Neural cell (in vitro differentiated cells): ENCODE measurements around the gene DHCR24. TPM values are rescaled to one million over a fixed set of nuclear protein-coding genes. Genes with fewer than 3 reads are reported as not detected.

Source experiments
- H2AFZ ChIP-seq: fragments of 200-600, 300-800 bp; sonication (generic), shearing (Covaris generic); 2 replicates; pipeline ENCODE4 v1.6.0; 2014; ENCODE audit warnings: low read depth, mild to moderate bottlenecking, antibody characterized with exemption, low read length, moderate library complexity
- H3F3A ChIP-seq: fragments of 200-600 bp; shearing (Covaris generic); 2 replicates; pipeline ENCODE4 v1.6.1; 2016; ENCODE audit warnings: mild to moderate bottlenecking, moderate library complexity, mixed read lengths, antibody characterized with exemption, low read length; ENCODE audit not compliant: insufficient read depth, poor library complexity, severe bottlenecking
- H3K27ac ChIP-seq: fragments of 200-600, 300-800 bp; sonication (generic), shearing (Covaris generic); 2 replicates; pipeline ENCODE4 v1.5.1; 2014; ENCODE audit warnings: mild to moderate bottlenecking, low read length, moderate library complexity
- H3K27me3 ChIP-seq: fragments of 300-800, 200-600 bp; sonication (generic), shearing (Covaris generic); 2 replicates; pipeline ENCODE4 v1.6.0; 2014; ENCODE audit warnings: mild to moderate bottlenecking, low read depth, low read length, moderate library complexity; ENCODE audit not compliant: insufficient read depth
- H3K36me3 ChIP-seq: fragments of 300-800, 200-600 bp; sonication (generic), shearing (Covaris generic); 2 replicates; pipeline ENCODE4 v1.5.1; 2014; ENCODE audit warnings: mild to moderate bottlenecking, antibody characterized with exemption, low read length, moderate library complexity; ENCODE audit not compliant: insufficient read depth
- H3K4me2 ChIP-seq: fragments of 300-800, 200-600 bp; sonication (generic), shearing (Covaris generic); 2 replicates; pipeline ENCODE4 v1.6.0; 2014; ENCODE audit warnings: mild to moderate bottlenecking, low read length
- H3K4me3 ChIP-seq: fragments of 300-800, 200-600 bp; sonication (generic), shearing (Covaris generic); 2 replicates; pipeline ENCODE4 v1.5.1; 2014; ENCODE audit warnings: mild to moderate bottlenecking, low read length, moderate library complexity
- H3K79me2 ChIP-seq: fragments of 200-600 bp; shearing (Covaris generic); replicated peaks from 2 replicates; pipeline ENCODE4 v1.6.0; 2014; ENCODE audit warnings: mild to moderate bottlenecking, low read length, moderate library complexity; ENCODE audit not compliant: insufficient read depth
- H3K9ac ChIP-seq: fragments of 300-800, 200-600 bp; sonication (generic), shearing (Covaris generic); 2 replicates; pipeline ENCODE4 v1.6.1; 2016; ENCODE audit warnings: mild to moderate bottlenecking, low read length, mixed read lengths
- H3K9me2 ChIP-seq: fragments of 200-600 bp; shearing (Covaris generic); 2 replicates; pipeline ENCODE4 v1.6.1; 2016; ENCODE audit warnings: mild to moderate bottlenecking, low read length, mixed read lengths; ENCODE audit not compliant: insufficient read depth
- H3K9me3 ChIP-seq: fragments of 200-600, 300-800 bp; sonication (generic), shearing (Covaris generic); 2 replicates; pipeline ENCODE4 v1.6.1; 2016; ENCODE audit warnings: mild to moderate bottlenecking, mixed run types, low read length, moderate library complexity, mixed read lengths
- H4K20me1 ChIP-seq: fragments of 200-600 bp; shearing (Covaris generic); 2 replicates; pipeline ENCODE4 v1.6.1; 2016; ENCODE audit warnings: mild to moderate bottlenecking, mixed run types; ENCODE audit not compliant: insufficient read depth
- EP300 ChIP-seq: fragments of 450-650 bp; conservative IDR thresholded peaks from 2 replicates; pipeline ENCODE4 v1.6.1; 2014; ENCODE audit warnings: antibody characterized with exemption, mild to moderate bottlenecking, moderate library complexity; ENCODE audit not compliant: poor library complexity, severe bottlenecking
- EZH2 ChIP-seq: fragments of 200-600, 300-800 bp; shearing (Covaris generic), sonication (generic); IDR thresholded peaks from 2 replicates; pipeline ENCODE4 v1.6.1; 2014; ENCODE audit warnings: antibody characterized with exemption, low read length, borderline replicate concordance, mild to moderate bottlenecking; ENCODE audit not compliant: insufficient read depth, poor library complexity, severe bottlenecking
- MXI1 ChIP-seq: fragments of 450-650 bp; conservative IDR thresholded peaks from 2 replicates; pipeline ENCODE4 v1.6.1; 2014; ENCODE audit warnings: antibody characterized with exemption, mild to moderate bottlenecking; ENCODE audit not compliant: poor library complexity, severe bottlenecking
- POLR2AphosphoS5 ChIP-seq: IDR thresholded peaks from 2 replicates; pipeline ENCODE4 v1.6.1; 2012
- RAD21 ChIP-seq: fragments of 450-650 bp; conservative IDR thresholded peaks from 2 replicates; pipeline ENCODE4 v1.6.1; 2014; ENCODE audit warnings: antibody characterized with exemption, mild to moderate bottlenecking, moderate library complexity
- SMC3 ChIP-seq: fragments of 450-650 bp; conservative IDR thresholded peaks from 2 replicates; pipeline ENCODE4 v1.6.1; 2014; ENCODE audit warnings: antibody characterized with exemption, mild to moderate bottlenecking, moderate library complexity; ENCODE audit not compliant: poor library complexity
- TAF1 ChIP-seq: IDR thresholded peaks from 2 replicates; pipeline ENCODE4 v1.6.1; 2012; ENCODE audit warnings: low read depth
- polyA plus RNA-seq: library from polyadenylated mRNA; depleted of rRNA; stranded (reverse); fragments of >200 nt; gene quantifications from 2 replicates; pipeline ENCODE4 v1.2.3, GENCODE V29; 2014
- TF ChIP-seq, protein P1 (sequence below): IDR thresholded peaks from 2 replicates; pipeline ENCODE4 v1.6.1; 2012; ENCODE audit warnings: borderline replicate concordance
- TF ChIP-seq, protein P2 (sequence below): fragments of 450-650 bp; IDR thresholded peaks from 2 replicates; pipeline ENCODE4 v1.5.1; 2014; ENCODE audit warnings: antibody characterized with exemption, mild to moderate bottlenecking, moderate library complexity; ENCODE audit not compliant: poor library complexity, severe bottlenecking

Gene DHCR24
- polyA plus RNA-seq, 1 donor from 2014 or later, result 91.3 TPM

DNA sequence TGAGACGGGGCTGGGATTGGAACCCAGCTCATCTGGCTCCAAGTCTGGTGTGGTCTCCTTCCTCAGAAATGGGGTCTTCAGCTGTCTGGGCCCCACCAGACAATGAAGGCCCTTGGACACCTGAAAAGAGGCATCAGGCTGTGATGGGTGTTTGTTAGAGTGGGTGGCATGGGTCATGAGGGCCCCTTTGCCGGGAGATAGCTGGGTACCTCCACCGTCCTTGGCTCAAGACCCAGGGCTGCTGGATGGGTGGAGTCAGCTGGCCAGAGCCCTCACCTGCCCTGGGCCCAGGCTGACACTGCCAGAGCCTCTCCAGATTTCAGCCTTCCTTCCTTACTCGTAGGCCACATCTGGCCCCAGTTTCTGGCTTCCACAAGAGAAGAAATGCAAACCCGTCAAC, 72.4 kb downstream of the DHCR24 start:
- Histone ChIP-seq H3K27me3 (no peaks in the 10 kb centered on the region), H3K9me3 (no peaks in the 10 kb centered on the region), H2AFZ (no peak overlapping the region), H3K9ac (no peak overlapping the region), H3F3A (no peaks in the 10 kb centered on the region), H3K4me2 (no peak overlapping the region), H3K27ac (no peak overlapping the region), H3K4me3 (no peak overlapping the region), H3K79me2 (no peaks in the 10 kb centered on the region), H4K20me1 (no peaks in the 10 kb centered on the region), H3K36me3 (no peaks in the 10 kb centered on the region), H3K9me2 (no peaks in the 10 kb centered on the region)
- TF ChIP-seq, protein P1, sequence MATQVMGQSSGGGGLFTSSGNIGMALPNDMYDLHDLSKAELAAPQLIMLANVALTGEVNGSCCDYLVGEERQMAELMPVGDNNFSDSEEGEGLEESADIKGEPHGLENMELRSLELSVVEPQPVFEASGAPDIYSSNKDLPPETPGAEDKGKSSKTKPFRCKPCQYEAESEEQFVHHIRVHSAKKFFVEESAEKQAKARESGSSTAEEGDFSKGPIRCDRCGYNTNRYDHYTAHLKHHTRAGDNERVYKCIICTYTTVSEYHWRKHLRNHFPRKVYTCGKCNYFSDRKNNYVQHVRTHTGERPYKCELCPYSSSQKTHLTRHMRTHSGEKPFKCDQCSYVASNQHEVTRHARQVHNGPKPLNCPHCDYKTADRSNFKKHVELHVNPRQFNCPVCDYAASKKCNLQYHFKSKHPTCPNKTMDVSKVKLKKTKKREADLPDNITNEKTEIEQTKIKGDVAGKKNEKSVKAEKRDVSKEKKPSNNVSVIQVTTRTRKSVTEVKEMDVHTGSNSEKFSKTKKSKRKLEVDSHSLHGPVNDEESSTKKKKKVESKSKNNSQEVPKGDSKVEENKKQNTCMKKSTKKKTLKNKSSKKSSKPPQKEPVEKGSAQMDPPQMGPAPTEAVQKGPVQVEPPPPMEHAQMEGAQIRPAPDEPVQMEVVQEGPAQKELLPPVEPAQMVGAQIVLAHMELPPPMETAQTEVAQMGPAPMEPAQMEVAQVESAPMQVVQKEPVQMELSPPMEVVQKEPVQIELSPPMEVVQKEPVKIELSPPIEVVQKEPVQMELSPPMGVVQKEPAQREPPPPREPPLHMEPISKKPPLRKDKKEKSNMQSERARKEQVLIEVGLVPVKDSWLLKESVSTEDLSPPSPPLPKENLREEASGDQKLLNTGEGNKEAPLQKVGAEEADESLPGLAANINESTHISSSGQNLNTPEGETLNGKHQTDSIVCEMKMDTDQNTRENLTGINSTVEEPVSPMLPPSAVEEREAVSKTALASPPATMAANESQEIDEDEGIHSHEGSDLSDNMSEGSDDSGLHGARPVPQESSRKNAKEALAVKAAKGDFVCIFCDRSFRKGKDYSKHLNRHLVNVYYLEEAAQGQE, result no peak
- TF ChIP-seq SMC3 (no peak), MXI1 (no peak), TAF1 (no peak), EP300 (no peak), RAD21 (no peak), EZH2 (no peak)
- TF ChIP-seq, protein P2, sequence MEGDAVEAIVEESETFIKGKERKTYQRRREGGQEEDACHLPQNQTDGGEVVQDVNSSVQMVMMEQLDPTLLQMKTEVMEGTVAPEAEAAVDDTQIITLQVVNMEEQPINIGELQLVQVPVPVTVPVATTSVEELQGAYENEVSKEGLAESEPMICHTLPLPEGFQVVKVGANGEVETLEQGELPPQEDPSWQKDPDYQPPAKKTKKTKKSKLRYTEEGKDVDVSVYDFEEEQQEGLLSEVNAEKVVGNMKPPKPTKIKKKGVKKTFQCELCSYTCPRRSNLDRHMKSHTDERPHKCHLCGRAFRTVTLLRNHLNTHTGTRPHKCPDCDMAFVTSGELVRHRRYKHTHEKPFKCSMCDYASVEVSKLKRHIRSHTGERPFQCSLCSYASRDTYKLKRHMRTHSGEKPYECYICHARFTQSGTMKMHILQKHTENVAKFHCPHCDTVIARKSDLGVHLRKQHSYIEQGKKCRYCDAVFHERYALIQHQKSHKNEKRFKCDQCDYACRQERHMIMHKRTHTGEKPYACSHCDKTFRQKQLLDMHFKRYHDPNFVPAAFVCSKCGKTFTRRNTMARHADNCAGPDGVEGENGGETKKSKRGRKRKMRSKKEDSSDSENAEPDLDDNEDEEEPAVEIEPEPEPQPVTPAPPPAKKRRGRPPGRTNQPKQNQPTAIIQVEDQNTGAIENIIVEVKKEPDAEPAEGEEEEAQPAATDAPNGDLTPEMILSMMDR, result no peak

DNA sequence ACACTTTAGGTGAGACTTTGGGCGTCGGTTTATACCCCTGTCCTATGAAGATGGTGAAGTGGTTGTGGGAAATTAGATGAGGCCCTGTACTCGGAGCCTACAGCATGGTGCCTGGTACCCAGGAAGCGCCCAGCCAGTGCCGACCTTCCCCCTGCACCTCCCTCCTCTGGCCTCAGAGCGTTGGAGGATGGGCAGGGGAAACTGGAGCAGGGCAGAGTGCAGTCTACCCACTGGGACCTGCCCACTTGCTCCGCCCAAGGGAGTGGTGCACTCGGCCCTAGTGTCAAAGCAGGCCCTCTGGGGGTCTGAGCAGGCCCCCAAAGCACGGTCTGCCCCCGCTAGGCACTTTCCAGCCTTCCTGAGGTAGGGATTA, 72.9 kb downstream of the DHCR24 start:
- Histone ChIP-seq H3K27ac (no peak overlapping the region), H4K20me1 (no peaks in the 10 kb centered on the region), H3F3A (no peaks in the 10 kb centered on the region), H3K9me2 (no peaks in the 10 kb centered on the region), H3K27me3 (no peaks in the 10 kb centered on the region), H3K9me3 (no peaks in the 10 kb centered on the region), H3K9ac (no peak overlapping the region), H3K4me2 (no peak overlapping the region), H3K79me2 (no peaks in the 10 kb centered on the region), H3K4me3 (no peak overlapping the region), H2AFZ (no peak overlapping the region), H3K36me3 (no peaks in the 10 kb centered on the region)
- no peak for TF ChIP-seq MXI1
- TF ChIP-seq SMC3, result no peak
- TF ChIP-seq TAF1, result no peak

DNA sequence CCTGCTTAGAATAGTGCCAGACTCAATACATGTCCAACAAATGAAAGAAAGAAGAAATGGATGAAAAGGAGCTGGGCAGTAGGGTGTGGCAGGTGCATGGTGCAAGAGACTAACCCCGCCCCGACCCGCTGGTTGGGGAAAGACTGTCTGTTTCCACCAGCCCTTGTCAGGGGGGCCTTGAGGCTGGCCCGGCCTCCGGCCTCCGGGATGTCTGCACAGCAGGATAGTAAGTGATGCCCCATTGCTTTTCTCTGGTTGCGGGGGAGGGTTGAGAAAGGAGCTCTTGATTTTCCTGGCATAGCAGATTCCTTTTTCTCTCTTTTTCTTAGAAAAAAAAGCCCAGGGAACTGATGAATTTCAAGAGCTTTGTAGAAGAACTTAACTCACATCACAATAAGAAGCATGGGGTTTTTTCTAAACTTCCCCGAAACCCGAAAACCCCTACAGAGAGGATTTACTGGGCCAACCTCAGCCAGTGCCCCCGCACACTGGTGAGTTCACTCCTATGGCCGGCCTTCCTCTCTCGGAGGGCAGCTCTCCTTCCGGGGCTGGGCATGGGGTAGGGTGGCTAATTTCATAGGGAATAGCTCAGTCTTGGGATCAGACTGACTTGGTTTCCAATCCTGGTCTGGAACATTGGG, 73.4 kb downstream of the DHCR24 start:
- no peak for TF ChIP-seq POLR2AphosphoS5
- Histone ChIP-seq H3K4me2 (no peak overlapping the region), H3K9me3 (no peaks in the 10 kb centered on the region), H3K79me2 (no peaks in the 10 kb centered on the region), H3K27ac (no peak overlapping the region), H3K9me2 (no peaks in the 10 kb centered on the region), H4K20me1 (no peaks in the 10 kb centered on the region), H3K9ac (no peak overlapping the region), H3F3A (no peaks in the 10 kb centered on the region), H3K27me3 (no peaks in the 10 kb centered on the region), H3K36me3 (no peaks in the 10 kb centered on the region), H2AFZ (no peak overlapping the region), H3K4me3 (no peak overlapping the region)
